Left kidney (tissue), 2 donors: ENCODE results near the gene RIPOR1. TPM values are rescaled to one million over a fixed set of nuclear protein-coding genes. Genes with fewer than 3 reads are reported as not detected.
A peak's percentile ranks its signal among the peaks of the same experiment; 100 is the strongest.

Source experiments
- DNase-seq: peaks from one replicate; pipeline ENCODE4 v3.0.0-alpha.2; 2013
- polyA plus RNA-seq: library from polyadenylated mRNA; unstranded; fragments of 120-200 nt; gene quantifications from one replicate; pipeline ENCODE4 v1.2.1, GENCODE V29; 2013; ENCODE audit not compliant: insufficient read length

RIPOR1 gene
- polyA plus RNA-seq, 1 donor = 112 TPM

GRCh38 chr16:67555795-67556212, 27.2 kb downstream of the RIPOR1 start:
- DNase-seq = no peak

- no peak for DNase-seq
Measured at GRCh38 chr16:67558859-67559258, 30.2 kb downstream of the RIPOR1 start.

- DNase-seq = no peak
Measured at GRCh38 chr16:67560827-67561342, 32.3 kb downstream of the RIPOR1 start.

- no peak for DNase-seq
Measured at GRCh38 chr16:67561501-67561823, 32.8 kb downstream of the RIPOR1 start.

GRCh38 chr16:67561824-67562525, 33.3 kb downstream of the RIPOR1 start:
- peak; percentile 94 for DNase-seq

GRCh38 chr16:67562526-67562917, 33.9 kb downstream of the RIPOR1 start, which contains the start of gene CTCF:
CTCF (plus strand) TSS chr16:67562526; CDS start chr16:67610833, 48,307 bp downstream.
- DNase-seq = peak; percentile 76

GRCh38 chr16:67562918-67563707, 34.5 kb downstream of the RIPOR1 start:
- peak; percentile 37 for DNase-seq

GRCh38 chr16:67563708-67564468, 35.3 kb downstream of the RIPOR1 start:
- peak; percentile 52 for DNase-seq

- no peak for DNase-seq
Measured at GRCh38 chr16:67565470-67566100, 37.0 kb downstream of the RIPOR1 start.

- DNase-seq = no peak
Measured at GRCh38 chr16:67571464-67571863, 42.8 kb downstream of the RIPOR1 start.

GRCh38 chr16:67571981-67572431, 43.4 kb downstream of the RIPOR1 start:
- DNase-seq = no peak

- DNase-seq = no peak
Measured at GRCh38 chr16:67579686-67580085, 51.1 kb downstream of the RIPOR1 start.

GRCh38 chr16:67580202-67580601, 51.6 kb downstream of the RIPOR1 start:
- no peak for DNase-seq

GRCh38 chr16:67593288-67593687, 64.7 kb downstream of the RIPOR1 start:
- no peak for DNase-seq

GRCh38 chr16:67593701-67594100, 65.1 kb downstream of the RIPOR1 start:
- no peak for DNase-seq

GRCh38 chr16:67594256-67594915, 65.8 kb downstream of the RIPOR1 start:
- no peak for DNase-seq

GRCh38 chr16:67594956-67595355, 66.3 kb downstream of the RIPOR1 start:
- DNase-seq = no peak
